Right lobe of liver (tissue), 6 donors: ENCODE results near the gene SLC4A11. TPM values are rescaled to one million over a fixed set of nuclear protein-coding genes. Genes with fewer than 3 reads are reported as not detected.
A peak's percentile ranks its signal among the peaks of the same experiment; 100 is the strongest.

ENCODE experiments used
- ATAC-seq, 4 donors: fragments of 200-7000 bp; cut with Tn5 transposase; one replicate each; pipeline ENCODE4 v1.9.1; 2020; ENCODE audit warnings: mild to moderate bottlenecking in 4 of 4, moderate library complexity in 4 of 4
- DNase-seq, 3 donors: peaks; one replicate each; pipeline ENCODE4 v3.0.0-alpha.2; 2020
- H3K27ac ChIP-seq, 3 donors: fragments of 200-600 bp; one replicate each; pipeline ENCODE4 v1.8.0; 2022
- H3K27me3 ChIP-seq, 2 donors: fragments of 200-600 bp; one replicate each; pipeline ENCODE4 v1.8.0; 2022
- H3K36me3 ChIP-seq, 4 donors: fragments of 200-600 bp; sonication (generic) in 1 of 4; one replicate each; pipeline versions ENCODE4 v1.5.1 to v1.8.0; 2017 to 2022; ENCODE audit warnings: control low read depth in 1 of 4
- H3K4me1 ChIP-seq, 4 donors: fragments of 200-600 bp; sonication (generic) in 1 of 4; one replicate each; pipeline versions ENCODE4 v1.5.1 to v1.8.0; 2017 to 2022; ENCODE audit warnings: control low read depth in 1 of 4
- H3K4me3 ChIP-seq, 3 donors: fragments of 200-600 bp; one replicate each; pipeline ENCODE4 v1.8.0; 2022
- H3K9me3 ChIP-seq, 4 donors: fragments of 200-600 bp; sonication (generic) in 1 of 4; one replicate each; pipeline versions ENCODE4 v1.5.1 to v1.8.0; 2017 to 2022; ENCODE audit warnings: control low read depth in 1 of 4
- CTCF ChIP-seq, 4 donors: fragments of 200-600 bp in 3 of 4; fragments of 450-650 bp in 1 of 4; IDR thresholded peaks; one replicate each; pipeline versions ENCODE4 v1.5.1 to v1.8.0; 2016 to 2022; ENCODE audit warnings: antibody characterized with exemption in 4 of 4, mild to moderate bottlenecking in 2 of 4
- POLR2A ChIP-seq: fragments of 450-650 bp; IDR thresholded peaks from one replicate; pipeline ENCODE4 v1.6.1; 2017; ENCODE audit warnings: antibody characterized with exemption, mild to moderate bottlenecking
- WGBS: methylation state at CpG from one replicate; pipeline ENCODE4 v1.1.6; 2018; ENCODE audit warnings: low coverage, low lambda C conversion rate; ENCODE audit not compliant: insufficient coverage; ENCODE audit errors: missing lambda C conversion rate; 5-methylcytosine and 5-hydroxymethylcytosine counted together
- intact Hi-C, 2 donors: fragments of 100-400 bp; cut with DNase I; formaldehyde crosslinking; loops; one replicate each; pipeline versions ENCODE4 v1.11.2 to v1.14.1; 2022
- total RNA-seq, 6 experiments: library from RNA; depleted of rRNA in 2 of 6; stranded (reverse); fragments of >200 nt in 2 of 6; fragmentation: NEBNext Ultra II Directional in 3 of 6; extraction: Animal tissue kit (Norgen Biotek cat#: 25700) in 3 of 6; gene quantifications; one replicate each; pipeline versions ENCODE4 v1.1.0 to v1.2.4, GENCODE V29; 2016 to 2023
- donor health status: DM: no; HTN: yes; CAD: no.
- donor health status: DM: no; HTN: no; CAD: no.
- donor health status: DM: no; HTN: no; CAD: no.
- donor health status: DM: no; HTN: yes; CAD: no.
- donor health status: DM: no; HTN: yes; CAD: no.

SLC4A11 gene
- total RNA-seq, 6 experiments from 2014 or later, result 0.11 to 0.40 (median 0.18) TPM; not detected in 1

GRCh38 chr20:3194617-3195280 lies 44.2 kb downstream of the SLC4A11 start:
- TF ChIP-seq POLR2A (no peak), CTCF (IDR thresholded peaks at IDR 0.05) (no peak)
- no peak overlapping the region for H3K4me3 ChIP-seq
- no peaks in the 10 kb centered on the region for H3K9me3 ChIP-seq
- no peaks in the 10 kb centered on the region for H3K27me3 ChIP-seq
- DNase-seq (peak in 1 of 3 donors; percentile 42), ATAC-seq (no peak)
- peaks cover 0 to 70% (median 30%) of the 10 kb centered on the region in 4 donors for H3K36me3 ChIP-seq
- intact Hi-C loops, result no loop called here
- H3K4me1 ChIP-seq, result no peaks in the 10 kb centered on the region
- WGBS, result 100% methylated on average over 1 of the region's 10 CpGs
- H3K27ac ChIP-seq, result no peak overlapping the region

GRCh38 chr20:3193806-3194616 lies 45.0 kb downstream of the SLC4A11 start:
- no peaks in the 10 kb centered on the region for H3K4me1 ChIP-seq
- WGBS, result 100% methylated on average over 1 of the region's 14 CpGs
- H3K27me3 ChIP-seq, result no peaks in the 10 kb centered on the region
- no peak for ATAC-seq
- no peaks in the 10 kb centered on the region for H3K9me3 ChIP-seq
- no peak overlapping the region for H3K27ac ChIP-seq
- intact Hi-C loops, result no loop called here
- peak in 1 of 3 donors; percentile 21 for DNase-seq
- H3K4me3 ChIP-seq, result no peak overlapping the region
- H3K36me3 ChIP-seq, result peaks cover 0 to 64% (median 28%) of the 10 kb centered on the region in 4 donors
- TF ChIP-seq CTCF (IDR thresholded peaks at IDR 0.05) (no peak), POLR2A (no peak)

- ATAC-seq, result no peak
- intact Hi-C loops, result no loop called here
- no peaks in the 10 kb centered on the region for H3K27me3 ChIP-seq
- H3K27ac ChIP-seq, result no peak overlapping the region
- no peak for TF ChIP-seq POLR2A
- TF ChIP-seq CTCF (IDR thresholded peaks at IDR 0.05), result no peak
- DNase-seq, result peak in 1 of 3 donors; percentile 18
- H3K9me3 ChIP-seq, result no peaks in the 10 kb centered on the region
- peaks cover 0 to 58% (median 25%) of the 10 kb centered on the region in 4 donors for H3K36me3 ChIP-seq
- no peaks in the 10 kb centered on the region for H3K4me1 ChIP-seq
- WGBS, result 80% methylated on average over 3 of the region's 18 CpGs
- no peak overlapping the region for H3K4me3 ChIP-seq
Measured at GRCh38 chr20:3192226-3193015, 46.6 kb downstream of the SLC4A11 start.

- WGBS, result 100% methylated on average over 2 of the region's 14 CpGs
- intact Hi-C loops, result no loop called here
- peaks cover 0 to 47% (median 20%) of the 10 kb centered on the region in 4 donors for H3K36me3 ChIP-seq
- H3K4me3 ChIP-seq, result no peak overlapping the region
- peak in 1 of 4 donors; percentile 8 for ATAC-seq
- no peak overlapping the region for H3K27ac ChIP-seq
- no peaks in the 10 kb centered on the region for H3K9me3 ChIP-seq
- no peaks in the 10 kb centered on the region for H3K27me3 ChIP-seq
- DNase-seq, result peak in 1 of 3 donors; percentile 45
- H3K4me1 ChIP-seq, result no peaks in the 10 kb centered on the region
- TF ChIP-seq CTCF (IDR thresholded peaks at IDR 0.05) (no peak), POLR2A (no peak)
Measured at GRCh38 chr20:3190681-3191111, 48.3 kb downstream of the SLC4A11 start.
